IMR-90 (cell line): Measurements from ENCODE around the gene HYOU1. TPM values are rescaled to one million over a fixed set of nuclear protein-coding genes. Genes with fewer than 3 reads are reported as not detected.

Source experiments
- ATAC-seq: fragments of 200-7000 bp; cut with Tn5 transposase; 2 replicates; pipeline ENCODE4 v1.9.1; 2020; ENCODE audit warnings: low read depth, mild to moderate bottlenecking, moderate library complexity
- BruUV-seq: library from RNA; stranded (reverse); fragments of 400-500 nt; replicated peaks from 2 replicates; lab custom pipeline; 2021; lab: Mats Ljungman, UMichigan
- CTCF ChIA-PET: fragments of 300-600 bp; formaldehyde crosslinking; extraction: SDS; loops from one replicate; lab custom pipeline; 2021; ENCODE audit warnings: antibody characterized with exemption; lab: Yijun Ruan, JAX
- POLR2A ChIA-PET: fragments of 300-600 bp; sonication (Branson Sonifier 250); formaldehyde crosslinking; loops from one replicate; lab custom pipeline; 2022; ENCODE audit warnings: antibody characterized with exemption; ENCODE audit not compliant: unreplicated experiment; lab: Charles Lee
- DNase-seq: peaks from one replicate; pipeline ENCODE4 v3.0.0; 2013
- H2AFZ ChIP-seq: replicated peaks from 2 replicates; pipeline ENCODE3; 2013; ENCODE audit warnings: low read length, mild to moderate bottlenecking; ENCODE audit not compliant: poor library complexity
- H2AK5ac ChIP-seq: 2 replicates; pipeline ENCODE4 v1.6.1; 2013; ENCODE audit warnings: low read depth, low read length, inconsistent platforms
- H2AK9ac ChIP-seq: replicated peaks from 2 replicates; pipeline ENCODE3; 2013; ENCODE audit warnings: mild to moderate bottlenecking, low read depth, low read length, moderate library complexity; ENCODE audit not compliant: poor library complexity
- H2BK120ac ChIP-seq: 2 replicates; pipeline ENCODE4 v1.6.1; 2013; ENCODE audit warnings: low read depth, low read length, inconsistent platforms
- H2BK15ac ChIP-seq: 3 replicates; pipeline ENCODE4 v1.6.1; 2013; ENCODE audit warnings: low read depth, low read length, inconsistent platforms
- H2BK20ac ChIP-seq: 2 replicates; pipeline ENCODE4 v1.6.1; 2013; ENCODE audit warnings: low read depth, mild to moderate bottlenecking, inconsistent platforms, low read length, moderate library complexity
- H2BK5ac ChIP-seq: 2 replicates; pipeline ENCODE4 v1.6.1; 2013; ENCODE audit warnings: mild to moderate bottlenecking, low read depth, low read length, inconsistent platforms; ENCODE audit not compliant: poor library complexity, severe bottlenecking
- H3K14ac ChIP-seq: replicated peaks from 2 replicates; pipeline ENCODE4 v1.6.1; 2013; ENCODE audit warnings: low read depth, low read length, inconsistent platforms
- H3K18ac ChIP-seq: 2 replicates; pipeline ENCODE4 v1.6.1; 2013; ENCODE audit warnings: low read depth, low read length, control low read depth
- H3K23ac ChIP-seq: 2 replicates; pipeline ENCODE4 v1.6.1; 2013; ENCODE audit warnings: low read depth, low read length, inconsistent platforms
- H3K27ac ChIP-seq: 2 replicates; pipeline ENCODE4 v1.5.1; 2013; ENCODE audit warnings: mild to moderate bottlenecking, control low read depth, low read length; ENCODE audit not compliant: insufficient read depth
- H3K27me3 ChIP-seq: 2 replicates; pipeline ENCODE4 v1.6.1; 2013; ENCODE audit warnings: low read length; ENCODE audit not compliant: control insufficient read depth, insufficient read depth
- H3K36me3 ChIP-seq: 2 replicates; pipeline ENCODE4 v1.6.1; 2013; ENCODE audit warnings: low read length, mixed read lengths; ENCODE audit not compliant: control insufficient read depth, insufficient read depth
- H3K4ac ChIP-seq: 2 replicates; pipeline ENCODE4 v1.6.1; 2013; ENCODE audit warnings: low read depth, low read length, inconsistent platforms
- H3K4me1 ChIP-seq: 2 replicates; pipeline ENCODE4 v1.6.1; 2013; ENCODE audit warnings: low read length, mixed read lengths; ENCODE audit not compliant: control insufficient read depth, insufficient read depth
- H3K4me2 ChIP-seq: 2 replicates; pipeline ENCODE4 v1.6.1; 2013; ENCODE audit warnings: low read depth, mild to moderate bottlenecking, control low read depth, low read length, moderate library complexity
- H3K4me3 ChIP-seq: 2 replicates; pipeline ENCODE4 v1.5.1; 2013; ENCODE audit warnings: low read depth, mild to moderate bottlenecking, control low read depth, low read length, moderate library complexity; ENCODE audit not compliant: insufficient read depth
- H3K56ac ChIP-seq: 2 replicates; pipeline ENCODE4 v1.6.1; 2013; ENCODE audit warnings: low read length, inconsistent platforms; ENCODE audit not compliant: insufficient read depth; ENCODE audit errors: extremely low read depth
- H3K79me1 ChIP-seq, 2 experiments: 2 replicates each; pipeline ENCODE4 v1.6.1; 2013; ENCODE audit warnings: low read length in 2 of 2, inconsistent platforms in 1 of 2, low read depth in 1 of 2
- H3K9ac ChIP-seq: 2 replicates; pipeline ENCODE4 v1.6.1; 2013; ENCODE audit warnings: low read depth, low read length, control low read depth
- H3K9me1 ChIP-seq: 2 replicates; pipeline ENCODE4 v1.6.1; 2013; ENCODE audit warnings: low read length, inconsistent platforms; ENCODE audit not compliant: insufficient read depth
- H3K9me3 ChIP-seq: 2 replicates; pipeline ENCODE4 v1.6.1; 2013; ENCODE audit warnings: low read length; ENCODE audit not compliant: control insufficient read depth, insufficient read depth
- H4K20me1 ChIP-seq: 2 replicates; pipeline ENCODE4 v1.6.1; 2013; ENCODE audit warnings: low read length, inconsistent platforms; ENCODE audit not compliant: insufficient read depth
- H4K5ac ChIP-seq: 2 replicates; pipeline ENCODE4 v1.6.1; 2013; ENCODE audit warnings: mild to moderate bottlenecking, low read depth, low read length, control low read depth
- H4K8ac ChIP-seq, 2 experiments: 2 replicates each; pipeline ENCODE4 v1.6.1; 2013; ENCODE audit warnings: low read depth in 2 of 2, low read length in 2 of 2, control low read depth in 1 of 2, inconsistent platforms in 1 of 2
- H4K91ac ChIP-seq: 2 replicates; pipeline ENCODE4 v1.6.1; 2013; ENCODE audit warnings: low read depth, low read length, inconsistent platforms; ENCODE audit not compliant: insufficient read depth
- BHLHE40 ChIP-seq: fragments of 150-350 bp; IDR thresholded peaks from 2 replicates; pipeline ENCODE4 v1.6.1; 2016; ENCODE audit warnings: mild to moderate bottlenecking, low read depth, low read length
- CTCF ChIP-seq: conservative IDR thresholded peaks from 2 replicates; pipeline ENCODE4 v1.5.1; 2012; ENCODE audit warnings: mild to moderate bottlenecking, low read depth, low read length, improper control_type of control experiment
- NFE2L2 ChIP-seq: fragments of 150-350 bp; IDR thresholded peaks from 2 replicates; pipeline ENCODE4 v1.6.1; 2016; ENCODE audit warnings: low read depth, mild to moderate bottlenecking, low read length
- WGBS, 2 experiments: methylation state at CpG; one replicate each; pipeline versions ENCODE4 v1.1.5 to v1.1.7; 2013; ENCODE audit warnings: missing lambda C conversion rate in 2 of 2; ENCODE audit not compliant: insufficient read length in 1 of 2; ENCODE audit errors: extremely low coverage in 2 of 2; 5-methylcytosine and 5-hydroxymethylcytosine counted together
- dilution Hi-C: fragments of 300-500 bp; cut with HindIII; formaldehyde crosslinking; loops from one replicate; pipeline ENCODE4 v1.14.3; 2018; ENCODE audit warnings: low sequenced_read_pairs; ENCODE audit not compliant: unreplicated experiment
- in situ Hi-C: fragments of 300-500 bp; cut with MboI; formaldehyde crosslinking; loops from 3 replicates; pipeline ENCODE4 v1.14.3; 2019; ENCODE audit warnings: low sequenced_read_pairs, inconsistent platforms, mixed read lengths
- intact Hi-C: fragments of 100-400 bp; cut with micrococcal nuclease; formaldehyde crosslinking; loops from 2 replicates; pipeline ENCODE4 v1.10.0; 2022
- polyA plus RNA-seq, 3 experiments: library from polyadenylated mRNA; depleted of rRNA; stranded (reverse); fragments of >200 nt; gene quantifications; 2 replicates each; pipeline ENCODE4 v1.2.3, GENCODE V29; 2012; ENCODE audit warnings: low replicate concordance in 1 of 3
- total RNA-seq: library from RNA; depleted of rRNA; stranded (reverse); fragments of >200 nt; gene quantifications from 2 replicates; pipeline ENCODE4 v1.2.3, GENCODE V29; 2012

HYOU1 gene
- total and polyA plus RNA-seq, 2 of the 4 experiments (the other 2 are of a cell fraction), result 117 to 181 TPM

GRCh38 chr11:119062779-119063178 lies 5.8 kb upstream of the HYOU1 start:
- peak overlapping the region; percentile 32; the same call in 1 of the 2 replicates for H4K5ac ChIP-seq
- no peak for TF ChIP-seq CTCF
- TF ChIP-seq NFE2L2, result peak; percentile 83
- peak; percentile 26; the same call in 1 of the 2 replicates for TF ChIP-seq BHLHE40
- H3K4me3 ChIP-seq, result no peak overlapping the region
- peak overlapping the region; percentile 22; the same call in 1 of the 2 replicates for H3K4ac ChIP-seq
- no peak overlapping the region for H3K56ac ChIP-seq
- ChIA-PET CTCF (no interaction called here), POLR2A (no interaction called here)
- no peak overlapping the region for H2AK5ac ChIP-seq
- H2BK5ac ChIP-seq, result peak overlapping the region; percentile 29
- H3K4me2 ChIP-seq, result no peak overlapping the region
- no peaks in the 10 kb centered on the region; the same call in 1 of the 2 replicates for H4K20me1 ChIP-seq
- H4K8ac ChIP-seq, result peak overlapping the region in 1 of 2 experiments; percentile 63; a peak in 2 of 4 replicates
- H3K79me1 ChIP-seq, result peaks cover 19 to 39% of the 10 kb centered on the region in 2 experiments
- peaks cover 3% of the 10 kb centered on the region; the same call in 1 of the 2 replicates for H3K9me1 ChIP-seq
- H3K23ac ChIP-seq, result 0 out of 2 replicates have a peak overlapping the region, but pooled peaks have one; percentile 41
- ATAC-seq (0 out of 2 replicates have a peak, but pooled peaks have one; percentile 12), DNase-seq (peak; percentile 69)
- no peak overlapping the region for H2AFZ ChIP-seq
- H2BK20ac ChIP-seq, result no peak overlapping the region
- H3K27ac ChIP-seq, result no peak overlapping the region
- intact Hi-C loops, result no loop called here
- H4K91ac ChIP-seq, result no peak overlapping the region
- no TSS peak for BruUV-seq
- no CpG with 5 or more reads among the region's 5 CpGs for WGBS, 2 experiments
- H3K14ac ChIP-seq, result no peak overlapping the region
- dilution Hi-C loops, result no loop called here
- no peak overlapping the region for H2AK9ac ChIP-seq
- H3K9me3 ChIP-seq, result no peaks in the 10 kb centered on the region
- no peak overlapping the region for H2BK15ac ChIP-seq
- H3K18ac ChIP-seq, result no peak overlapping the region
- peaks cover 8% of the 10 kb centered on the region for H3K4me1 ChIP-seq
- no peaks in the 10 kb centered on the region for H3K27me3 ChIP-seq
- H3K36me3 ChIP-seq, result no peaks in the 10 kb centered on the region; the same call in 1 of the 2 replicates
- H2BK120ac ChIP-seq, result no peak overlapping the region; the same call in 1 of the 2 replicates
- in situ Hi-C loops, result no loop called here
- no peak overlapping the region for H3K9ac ChIP-seq
